ENCODE results near the gene PRKX.

Gene PRKX

GRCh38 chrX:3592184-3592583 lies 121.3 kb downstream of the PRKX start (continued):
- TF ChIP-seq ZNF157 (tag by site-specific recombination; IDR thresholded peaks at IDR 0.05) = no peak
- TF ChIP-seq GLI4 (tag by site-specific recombination; IDR thresholded peaks at IDR 0.05) = no peak
- TF ChIP-seq SP3 (tag by site-specific recombination; IDR thresholded peaks at IDR 0.05) = no peak
- no peak for TF ChIP-seq ZNF488 (tag by site-specific recombination; IDR thresholded peaks at IDR 0.05)
- no peak for TF ChIP-seq BCL11B (tag by site-specific recombination; IDR thresholded peaks at IDR 0.05; ENCODE audit: low read depth)
- TF ChIP-seq ZNF10 (tag by site-specific recombination; IDR thresholded peaks at IDR 0.05) = no peak
- TF ChIP-seq INSM2 (tag by site-specific recombination; IDR thresholded peaks at IDR 0.05) = no peak
- TF ChIP-seq ZNF24 (tag by site-specific recombination; IDR thresholded peaks at IDR 0.05) = no peak
- no peak for TF ChIP-seq ZNF398 (tag by site-specific recombination; IDR thresholded peaks at IDR 0.05)

DNA sequence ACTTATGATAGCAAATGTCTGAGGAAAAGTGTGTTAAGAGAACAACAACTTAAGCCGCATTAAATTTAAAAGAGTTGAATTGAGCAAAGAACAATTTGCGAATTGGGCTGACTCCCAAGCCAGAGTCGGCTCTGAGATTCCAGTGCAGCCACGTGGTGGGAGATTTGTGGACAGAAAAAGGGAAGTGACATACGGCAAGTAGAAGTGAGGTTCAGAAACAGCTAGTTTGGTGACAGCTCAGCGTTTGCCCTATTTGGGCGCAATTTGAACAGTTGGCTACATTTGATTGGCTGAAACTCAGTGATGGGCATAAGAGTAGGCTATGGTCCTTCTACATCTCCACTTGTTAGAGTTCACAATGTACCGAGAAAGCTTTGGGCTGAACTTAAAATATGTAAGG lies 124.0 kb downstream of the PRKX start:
- ChIA-PET POLR2A (no interaction called here), CTCF (no interaction called here)
- Histone ChIP-seq H3K4me3 (ENCODE audit: low read depth, low read length) (no peak overlapping the region), H3K4me1 (ENCODE audit: control insufficient read depth, insufficient read depth, low read length) (no peaks in the 10 kb centered on the region), H3K27ac (ENCODE audit: extremely low read depth, low read depth, low read length) (no peak overlapping the region), H3K9me3 (ENCODE audit: control insufficient read depth, insufficient read depth, low read depth, low read length) (no peaks in the 10 kb centered on the region), H3K36me3 (ENCODE audit: control insufficient read depth in 2 of 2, insufficient read depth in 1 of 2, low read length in 2 of 2) (no peaks in the 10 kb centered on the region)
- TF ChIP-seq, protein P1, sequence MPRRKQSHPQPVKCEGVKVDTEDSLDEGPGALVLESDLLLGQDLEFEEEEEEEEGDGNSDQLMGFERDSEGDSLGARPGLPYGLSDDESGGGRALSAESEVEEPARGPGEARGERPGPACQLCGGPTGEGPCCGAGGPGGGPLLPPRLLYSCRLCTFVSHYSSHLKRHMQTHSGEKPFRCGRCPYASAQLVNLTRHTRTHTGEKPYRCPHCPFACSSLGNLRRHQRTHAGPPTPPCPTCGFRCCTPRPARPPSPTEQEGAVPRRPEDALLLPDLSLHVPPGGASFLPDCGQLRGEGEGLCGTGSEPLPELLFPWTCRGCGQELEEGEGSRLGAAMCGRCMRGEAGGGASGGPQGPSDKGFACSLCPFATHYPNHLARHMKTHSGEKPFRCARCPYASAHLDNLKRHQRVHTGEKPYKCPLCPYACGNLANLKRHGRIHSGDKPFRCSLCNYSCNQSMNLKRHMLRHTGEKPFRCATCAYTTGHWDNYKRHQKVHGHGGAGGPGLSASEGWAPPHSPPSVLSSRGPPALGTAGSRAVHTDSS (tag by site-specific recombination; IDR thresholded peaks at IDR 0.05) = no peak
- TF ChIP-seq ZNF580 (tag by site-specific recombination; IDR thresholded peaks at IDR 0.05) (no peak), ZNF555 (tag by site-specific recombination; conservative IDR thresholded peaks at IDR 0.05) (no peak), ZEB2 (tag by site-specific recombination; IDR thresholded peaks at IDR 0.05) (no peak), ZNF426 (tag by site-specific recombination; IDR thresholded peaks at IDR 0.05) (no peak), KLF9 (tag by site-specific recombination; IDR thresholded peaks at IDR 0.05; ENCODE audit: low read depth) (no peak), IKZF3 (tag by site-specific recombination; IDR thresholded peaks at IDR 0.05) (no peak), BCL11B (tag by site-specific recombination; IDR thresholded peaks at IDR 0.05; ENCODE audit: low read depth) (no peak), OSR2 (tag by site-specific recombination; IDR thresholded peaks at IDR 0.05) (no peak), FEZF1 (tag by site-specific recombination; IDR thresholded peaks at IDR 0.05) (no peak), RBAK (tag by site-specific recombination; IDR thresholded peaks at IDR 0.05) (no peak), ZNF274 (IDR thresholded peaks at IDR 0.05; ENCODE audit: low read length) (no peak), ZNF274 (tag by site-specific recombination; IDR thresholded peaks at IDR 0.05; ENCODE audit: borderline replicate concordance) (no peak)
- TF ChIP-seq, protein P2, sequence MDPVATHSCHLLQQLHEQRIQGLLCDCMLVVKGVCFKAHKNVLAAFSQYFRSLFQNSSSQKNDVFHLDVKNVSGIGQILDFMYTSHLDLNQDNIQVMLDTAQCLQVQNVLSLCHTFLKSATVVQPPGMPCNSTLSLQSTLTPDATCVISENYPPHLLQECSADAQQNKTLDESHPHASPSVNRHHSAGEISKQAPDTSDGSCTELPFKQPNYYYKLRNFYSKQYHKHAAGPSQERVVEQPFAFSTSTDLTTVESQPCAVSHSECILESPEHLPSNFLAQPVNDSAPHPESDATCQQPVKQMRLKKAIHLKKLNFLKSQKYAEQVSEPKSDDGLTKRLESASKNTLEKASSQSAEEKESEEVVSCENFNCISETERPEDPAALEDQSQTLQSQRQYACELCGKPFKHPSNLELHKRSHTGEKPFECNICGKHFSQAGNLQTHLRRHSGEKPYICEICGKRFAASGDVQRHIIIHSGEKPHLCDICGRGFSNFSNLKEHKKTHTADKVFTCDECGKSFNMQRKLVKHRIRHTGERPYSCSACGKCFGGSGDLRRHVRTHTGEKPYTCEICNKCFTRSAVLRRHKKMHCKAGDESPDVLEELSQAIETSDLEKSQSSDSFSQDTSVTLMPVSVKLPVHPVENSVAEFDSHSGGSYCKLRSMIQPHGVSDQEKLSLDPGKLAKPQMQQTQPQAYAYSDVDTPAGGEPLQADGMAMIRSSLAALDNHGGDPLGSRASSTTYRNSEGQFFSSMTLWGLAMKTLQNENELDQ (tag by site-specific recombination; IDR thresholded peaks at IDR 0.05; ENCODE audit: low read depth) = no peak
